Measurements from ENCODE around the gene CDK14.

Gene CDK14

GRCh38 chr7:90791596-90791995 lies 195.5 kb downstream of the CDK14 start:
- no peak for TF ChIP-seq SIN3A (IDR thresholded peaks at IDR 0.05; ENCODE audit: borderline replicate concordance, insufficient read depth, low read length)

- no peak for TF ChIP-seq SIN3A (IDR thresholded peaks at IDR 0.05; ENCODE audit: borderline replicate concordance, insufficient read depth, low read length)
- TF ChIP-seq FOXP2 (optimal IDR thresholded peaks at IDR 0.05; ENCODE audit: borderline replicate concordance, extremely low read depth, extremely low read length, insufficient read depth): no peak
- TF ChIP-seq POLR2AphosphoS5 (IDR thresholded peaks at IDR 0.05; ENCODE audit: low read depth, low read length): no peak
- TF ChIP-seq TAF1 (IDR thresholded peaks at IDR 0.05; ENCODE audit: borderline replicate concordance, insufficient read depth, low read length): no peak
- TF ChIP-seq REST (IDR thresholded peaks at IDR 0.05; ENCODE audit: insufficient read depth in 1 of 2, low read depth in 2 of 2, low read length in 2 of 2): no peak
Observed at GRCh38 chr7:90792301-90792700, 196.2 kb downstream of the CDK14 start.

GRCh38 chr7:90797596-90797995 lies 201.5 kb downstream of the CDK14 start:
- no peak for TF ChIP-seq REST (IDR thresholded peaks at IDR 0.05; ENCODE audit: insufficient read depth in 1 of 2, low read depth in 2 of 2, low read length in 2 of 2)
- TF ChIP-seq FOXP2 (optimal IDR thresholded peaks at IDR 0.05; ENCODE audit: borderline replicate concordance, extremely low read depth, extremely low read length, insufficient read depth): no peak
- no peak for TF ChIP-seq SIN3A (IDR thresholded peaks at IDR 0.05; ENCODE audit: borderline replicate concordance, insufficient read depth, low read length)
- TF ChIP-seq TAF1 (IDR thresholded peaks at IDR 0.05; ENCODE audit: borderline replicate concordance, insufficient read depth, low read length): no peak
- no peak for TF ChIP-seq POLR2AphosphoS5 (IDR thresholded peaks at IDR 0.05; ENCODE audit: low read depth, low read length)

- no peak for TF ChIP-seq POLR2AphosphoS5 (IDR thresholded peaks at IDR 0.05; ENCODE audit: low read depth, low read length)
- no peak for TF ChIP-seq REST (IDR thresholded peaks at IDR 0.05; ENCODE audit: insufficient read depth in 1 of 2, low read depth in 2 of 2, low read length in 2 of 2)
- no peak for TF ChIP-seq TAF1 (IDR thresholded peaks at IDR 0.05; ENCODE audit: borderline replicate concordance, insufficient read depth, low read length)
- no peak for TF ChIP-seq FOXP2 (optimal IDR thresholded peaks at IDR 0.05; ENCODE audit: borderline replicate concordance, extremely low read depth, extremely low read length, insufficient read depth)
- no peak for TF ChIP-seq SIN3A (IDR thresholded peaks at IDR 0.05; ENCODE audit: borderline replicate concordance, insufficient read depth, low read length)
Observed at GRCh38 chr7:90804370-90804769, 208.2 kb downstream of the CDK14 start.

- no peak for TF ChIP-seq REST (IDR thresholded peaks at IDR 0.05; ENCODE audit: insufficient read depth in 1 of 2, low read depth in 2 of 2, low read length in 2 of 2)
- TF ChIP-seq FOXP2 (optimal IDR thresholded peaks at IDR 0.05; ENCODE audit: borderline replicate concordance, extremely low read depth, extremely low read length, insufficient read depth): no peak
- 0 out of 2 replicates have a peak, but pooled peaks have one; percentile 19 for TF ChIP-seq POLR2AphosphoS5 (IDR thresholded peaks at IDR 0.05; ENCODE audit: low read depth, low read length)
- no peak for TF ChIP-seq TAF1 (IDR thresholded peaks at IDR 0.05; ENCODE audit: borderline replicate concordance, insufficient read depth, low read length)
Observed at GRCh38 chr7:90816511-90817142, 220.5 kb downstream of the CDK14 start.

Measured in PFSK-1 (cell line).